GM21447 (cell line): Measurements from ENCODE around the gene C12orf56.
"Not testable (repeated sequence)": the region's sequence is repeated elsewhere in the genome, so short reads cannot be mapped to it uniquely, and the experiment has no call there.

Experiments
- ATAC-seq: cut with Tn5 transposase; IDR thresholded peaks from one replicate; pipeline ENCODE4 v1.9.1; 2021; ENCODE audit not compliant: unreplicated experiment

C12orf56 gene

GRCh38 chr12:64240781-64241180 is 149.8 kb downstream of the C12orf56 start:
- ATAC-seq = no peak

GRCh38 chr12:64237382-64237781 is 153.2 kb downstream of the C12orf56 start:
- no peak for ATAC-seq

- no peak for ATAC-seq
Observed at GRCh38 chr12:64236549-64236948, 154.0 kb downstream of the C12orf56 start.

- no peak for ATAC-seq
Observed at GRCh38 chr12:64232196-64232595, 158.4 kb downstream of the C12orf56 start.

- ATAC-seq = no peak
Observed at GRCh38 chr12:64229796-64230195, 160.8 kb downstream of the C12orf56 start.

GRCh38 chr12:64229240-64229639 is 161.3 kb downstream of the C12orf56 start:
- no peak for ATAC-seq

- ATAC-seq = no peak
Observed at GRCh38 chr12:64225626-64226025, 164.9 kb downstream of the C12orf56 start.

GRCh38 chr12:64222009-64222765 is 168.4 kb downstream of the C12orf56 start, which contains the start of gene KICS2:
Gene KICS2 (minus strand): TSS chr12:64222296. CDS start chr12:64222237, 59 bp downstream.
- ATAC-seq = peak; percentile 90

GRCh38 chr12:64221651-64222008 is 168.9 kb downstream of the C12orf56 start:
- ATAC-seq = peak; percentile 37

- no peak for ATAC-seq
Observed at GRCh38 chr12:64220046-64220445, 170.5 kb downstream of the C12orf56 start.

GRCh38 chr12:64219145-64219544 is 171.4 kb downstream of the C12orf56 start:
- ATAC-seq = no peak

GRCh38 chr12:64218597-64218996 is 172.0 kb downstream of the C12orf56 start:
- ATAC-seq = peak; percentile 24

- not testable (repeated sequence) for ATAC-seq
Observed at GRCh38 chr12:64217643-64218042, 172.9 kb downstream of the C12orf56 start.

- ATAC-seq = no peak
Observed at GRCh38 chr12:64216239-64216638, 174.3 kb downstream of the C12orf56 start.
